Measurements from ENCODE around the gene FAM20C. TPM values are rescaled to one million over a fixed set of nuclear protein-coding genes. Genes with fewer than 3 reads are reported as not detected.
A peak's percentile ranks its signal among the peaks of the same experiment; 100 is the strongest.
"Not testable (repeated sequence)": the region's sequence is repeated elsewhere in the genome, so short reads cannot be mapped to it uniquely, and the experiment has no call there.

The FAM20C gene
- total RNA-seq, 4 donors from 2014 or later = 9.6 to 35.3 (median 18.6) TPM

- ATAC-seq (no peak), DNase-seq (no peak)
- Histone ChIP-seq H3K4me3 (no peak overlapping the region), H3K36me3 (peaks cover 0 to 53% of the 10 kb centered on the region in 2 donors), H3K27ac (peak overlapping the region in 3 of 4 donors; percentile 69 to 77 (median 76)), H3K27me3 (no peaks in the 10 kb centered on the region), H3K4me1 (peaks cover 53 to 57% of the 10 kb centered on the region in 2 donors), H3K9me3 (no peaks in the 10 kb centered on the region)
- TF ChIP-seq CTCF (IDR thresholded peaks at IDR 0.05 in 4 of 5, conservative IDR thresholded peaks at IDR 0.05 in 1 of 5) = no peak
- TF ChIP-seq POLR2A (IDR thresholded peaks at IDR 0.05) = no peak
- intact Hi-C loops (cut with DNase I; ENCODE audit: low total_unique reads) (no loop called here), in situ Hi-C loops (cut with MboI; ENCODE audit: low sequenced_read_pairs in 4 of 4) (no loop called here)
These were observed 8.3 kb downstream of the FAM20C start for GRCh38 chr7:200704-201103.

DNA sequence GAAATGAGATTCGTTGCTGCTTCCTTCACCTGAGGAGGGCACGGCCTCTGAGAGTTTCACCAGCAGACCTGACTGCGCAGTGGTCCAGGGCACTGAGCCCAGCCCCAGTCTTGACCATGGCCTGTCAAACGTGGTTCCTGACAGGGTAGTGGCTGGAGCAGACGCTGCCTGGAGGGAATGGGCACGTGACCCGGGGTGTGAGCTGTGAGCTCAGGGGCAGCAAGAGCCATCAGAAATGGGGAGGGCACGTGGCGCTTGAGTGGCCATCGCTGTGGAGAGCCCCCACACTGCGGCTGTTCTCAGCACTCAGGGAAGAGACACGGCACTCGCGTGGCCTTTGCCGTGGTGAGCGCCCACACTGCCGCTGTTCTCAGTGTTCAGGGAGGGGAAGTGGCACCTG, 12.0 kb downstream of the FAM20C start:
- no peaks in the 10 kb centered on the region for H3K27me3 ChIP-seq
- no peak for TF ChIP-seq POLR2A (IDR thresholded peaks at IDR 0.05)
- TF ChIP-seq CTCF (IDR thresholded peaks at IDR 0.05 in 4 of 5, conservative IDR thresholded peaks at IDR 0.05 in 1 of 5) = no peak
- intact Hi-C loops (cut with DNase I; ENCODE audit: low total_unique reads) = no loop called here
- H3K27ac ChIP-seq = no peak overlapping the region
- peaks cover 16 to 21% of the 10 kb centered on the region in 2 donors for H3K4me1 ChIP-seq
- no peaks in the 10 kb centered on the region for H3K9me3 ChIP-seq
- DNase-seq = no peak
- peaks cover 0 to 39% of the 10 kb centered on the region in 2 donors for H3K36me3 ChIP-seq
- H3K4me3 ChIP-seq = no peak overlapping the region
- no peak for ATAC-seq
- in situ Hi-C loops (cut with MboI; ENCODE audit: low sequenced_read_pairs in 4 of 4) = no loop called here

DNA sequence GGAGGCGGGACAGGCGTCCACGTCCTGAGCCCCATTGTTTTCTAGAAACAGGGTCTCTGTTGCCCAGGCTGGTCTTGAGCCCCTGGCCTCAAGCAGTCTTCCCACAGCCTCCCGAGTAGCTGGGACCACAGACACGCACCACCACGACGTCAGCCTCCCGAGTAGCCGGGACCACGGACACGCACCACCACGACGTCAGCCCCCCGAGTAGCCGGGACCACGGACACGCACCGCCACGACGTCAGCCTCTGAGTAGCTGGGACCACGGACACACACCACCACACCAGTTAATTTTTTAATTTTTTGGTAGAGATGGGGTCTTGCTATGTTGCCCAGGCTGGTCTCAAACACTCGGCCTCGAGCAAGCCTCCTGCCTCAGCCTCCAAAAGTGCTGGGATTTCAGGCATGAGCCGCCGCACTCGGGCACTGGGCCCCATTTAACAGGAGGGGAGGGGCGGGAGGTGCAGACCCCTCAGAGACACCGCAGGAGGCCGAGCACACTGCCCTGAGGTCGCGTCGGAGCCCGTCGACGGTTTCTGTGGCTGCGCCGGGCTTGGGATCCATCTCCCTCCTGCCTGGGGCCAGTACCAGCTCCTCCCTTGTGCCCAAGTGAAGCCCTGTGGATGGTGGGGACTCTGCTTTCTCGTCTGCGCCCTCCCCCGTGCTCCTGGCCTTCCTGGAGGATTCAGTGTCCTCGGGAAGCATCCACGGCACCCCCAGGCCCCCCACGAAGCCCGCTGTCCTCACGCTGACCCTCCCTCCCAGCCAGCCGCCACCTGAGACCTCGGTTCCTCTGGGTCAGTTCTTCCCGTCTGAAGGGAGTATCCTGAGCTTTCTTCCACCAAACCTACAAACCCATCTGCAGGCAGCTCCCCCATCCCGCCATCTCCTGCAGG, 13.0 kb downstream of the FAM20C start:
- intact Hi-C loops (cut with DNase I; ENCODE audit: low total_unique reads) (no loop called here), in situ Hi-C loops (cut with MboI; ENCODE audit: low sequenced_read_pairs in 4 of 4) (no loop called here)
- peaks cover 7 to 11% of the 10 kb centered on the region in 2 donors for H3K4me1 ChIP-seq
- no peak overlapping the region for H3K4me3 ChIP-seq
- peaks cover 0 to 44% of the 10 kb centered on the region in 2 donors for H3K36me3 ChIP-seq
- TF ChIP-seq POLR2A (IDR thresholded peaks at IDR 0.05) = no peak
- TF ChIP-seq CTCF (IDR thresholded peaks at IDR 0.05 in 4 of 5, conservative IDR thresholded peaks at IDR 0.05 in 1 of 5) = no peak
- DNase-seq (no peak), ATAC-seq (no peak)
- H3K27ac ChIP-seq = no peak overlapping the region
- H3K9me3 ChIP-seq = no peaks in the 10 kb centered on the region
- no peaks in the 10 kb centered on the region for H3K27me3 ChIP-seq

GRCh38 chr7:206351-206750, 14.0 kb downstream of the FAM20C start:
- DNase-seq; H3K27ac ChIP-seq; H3K27me3 ChIP-seq; intact Hi-C loops (cut with DNase I; ENCODE audit: low total_unique reads); H3K9me3 ChIP-seq; H3K4me3 ChIP-seq; ATAC-seq; in situ Hi-C loops (cut with MboI; ENCODE audit: low sequenced_read_pairs in 4 of 4); H3K4me1 ChIP-seq: not testable (repeated sequence)
- H3K36me3 ChIP-seq = peaks cover 0 to 35% of the 10 kb centered on the region in 2 donors

DNA sequence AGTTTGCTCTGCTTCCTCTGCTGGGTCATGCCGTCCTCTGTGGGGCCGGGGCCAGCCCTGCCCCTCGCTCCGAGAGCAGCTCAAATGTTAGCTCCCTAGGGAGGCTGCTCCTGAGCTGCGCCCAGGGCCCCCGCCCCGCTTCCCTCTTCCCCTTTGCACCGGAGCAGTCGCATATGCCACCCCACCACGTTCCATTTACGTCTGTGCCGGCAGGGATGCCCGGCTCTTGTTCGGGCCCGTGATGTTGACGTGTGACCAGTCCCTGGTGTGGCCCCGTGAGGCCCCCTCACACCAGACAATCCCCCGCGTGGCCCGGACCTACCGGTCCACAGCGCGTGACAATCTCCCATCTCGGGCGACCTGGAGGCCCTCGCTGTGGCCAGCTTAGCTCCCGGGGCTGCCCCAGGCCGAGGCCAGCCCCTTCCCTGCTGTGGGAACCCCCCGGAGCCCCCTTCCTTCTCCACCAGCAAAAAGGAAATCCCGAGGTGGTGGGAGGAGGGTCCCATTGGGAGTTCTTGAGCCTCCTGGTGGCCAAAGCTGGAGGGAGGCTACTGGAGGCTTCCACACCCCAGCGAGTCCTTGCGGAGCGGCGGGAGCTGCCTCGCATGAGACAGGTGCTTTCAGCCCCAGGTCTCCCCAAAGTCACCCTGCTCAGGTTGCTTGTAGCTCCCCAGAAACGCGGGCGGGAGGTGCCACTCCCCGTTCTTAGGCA, 15.2 kb downstream of the FAM20C start:
- DNase-seq = no peak
- peaks cover 0 to 31% of the 10 kb centered on the region in 2 donors for H3K36me3 ChIP-seq
- H3K9me3 ChIP-seq = no peaks in the 10 kb centered on the region
- no peak for ATAC-seq
- TF ChIP-seq CTCF (IDR thresholded peaks at IDR 0.05 in 4 of 5, conservative IDR thresholded peaks at IDR 0.05 in 1 of 5) (no peak), POLR2A (IDR thresholded peaks at IDR 0.05) (no peak)
- intact Hi-C loops (cut with DNase I; ENCODE audit: low total_unique reads) = no loop called here
- in situ Hi-C loops (cut with MboI; ENCODE audit: low sequenced_read_pairs in 4 of 4) = no loop called here
- H3K4me3 ChIP-seq = no peak overlapping the region
- H3K27me3 ChIP-seq = no peaks in the 10 kb centered on the region
- no peaks in the 10 kb centered on the region for H3K4me1 ChIP-seq
- no peak overlapping the region for H3K27ac ChIP-seq

Data from gastrocnemius medialis (tissue), 4 donors.